SW 1271 (cell line): ENCODE results near the gene AK1.

Source experiments
- DNase-seq, 2 experiments: peaks; one replicate each; lab custom pipeline; 2025; lab: John Stamatoyannopoulos, UW

AK1 gene

DNA sequence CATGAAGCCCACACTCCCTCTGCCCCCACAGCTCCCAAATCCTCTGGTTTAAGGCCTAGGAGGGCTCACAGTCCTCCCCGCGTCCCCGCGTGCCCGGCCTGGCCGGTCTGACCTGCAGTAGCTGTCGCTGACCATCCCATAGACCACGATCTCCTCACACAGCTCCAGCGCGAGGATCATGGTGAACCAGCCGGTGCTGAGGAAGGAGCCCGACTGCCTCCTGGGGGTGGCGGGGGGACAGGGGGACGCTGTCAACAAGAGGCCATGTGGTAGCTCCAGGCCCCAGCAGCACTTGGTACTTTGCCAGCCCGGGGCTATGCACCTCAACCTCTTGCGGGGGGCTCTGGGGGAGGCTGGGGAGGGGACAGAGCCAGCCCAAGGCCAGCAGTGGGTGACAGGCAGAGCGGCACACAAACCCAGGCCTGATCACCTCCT lies 32.4 kb upstream of the AK1 start:
- no peak for DNase-seq

DNA sequence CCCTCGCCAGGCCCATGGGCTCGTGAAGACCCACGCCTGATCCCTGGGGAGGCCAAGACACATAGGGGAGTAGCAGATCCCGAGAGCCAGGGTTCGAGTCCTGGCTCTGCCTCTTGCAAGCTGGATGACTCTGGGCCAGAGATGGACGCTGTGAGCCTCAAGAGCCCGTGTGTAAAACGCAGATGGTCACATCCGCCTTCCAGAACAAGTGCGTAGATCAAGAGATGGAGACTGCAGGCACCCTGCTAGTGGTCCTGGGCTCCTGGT lies 31.1 kb upstream of the AK1 start:
- no peak for DNase-seq

DNA sequence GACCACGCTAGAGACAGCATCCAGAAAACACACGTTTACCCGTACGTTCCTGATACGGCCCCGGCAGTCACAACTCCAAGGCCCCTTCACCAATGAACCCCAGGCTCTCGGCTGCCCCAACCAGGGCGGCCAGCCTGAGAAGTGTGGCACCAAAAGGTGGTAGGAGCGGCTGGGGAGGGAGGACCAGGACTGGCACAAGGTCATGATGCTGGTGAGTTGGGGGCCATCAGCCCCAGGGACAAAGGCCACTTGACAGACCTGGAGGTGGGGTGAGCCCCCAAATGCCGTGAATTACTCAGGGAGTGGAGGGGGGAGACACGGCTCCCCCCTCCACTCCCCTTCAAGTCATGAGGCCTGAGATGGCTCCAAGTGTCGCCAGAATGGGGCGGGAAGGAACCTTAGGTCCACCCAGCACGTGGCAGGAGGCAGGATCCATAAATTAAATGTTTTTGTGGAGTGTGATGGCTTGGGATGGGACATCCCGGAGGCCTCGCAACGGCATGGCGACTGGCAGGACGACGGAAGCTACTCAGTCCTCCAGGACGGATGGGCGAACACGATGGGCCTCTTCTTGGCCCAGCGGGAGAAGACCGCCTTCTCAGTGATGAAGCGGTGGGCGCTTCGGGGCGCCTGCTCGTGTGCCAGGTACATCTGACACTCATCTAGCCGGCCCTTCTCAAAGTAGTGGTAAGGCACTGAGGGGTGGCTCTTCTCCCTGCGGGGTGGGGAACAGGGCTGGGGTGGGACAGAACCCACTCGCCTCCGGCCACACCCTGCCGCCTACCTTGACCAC lies 30.6 kb upstream of the AK1 start:
- DNase-seq = no peak

DNA sequence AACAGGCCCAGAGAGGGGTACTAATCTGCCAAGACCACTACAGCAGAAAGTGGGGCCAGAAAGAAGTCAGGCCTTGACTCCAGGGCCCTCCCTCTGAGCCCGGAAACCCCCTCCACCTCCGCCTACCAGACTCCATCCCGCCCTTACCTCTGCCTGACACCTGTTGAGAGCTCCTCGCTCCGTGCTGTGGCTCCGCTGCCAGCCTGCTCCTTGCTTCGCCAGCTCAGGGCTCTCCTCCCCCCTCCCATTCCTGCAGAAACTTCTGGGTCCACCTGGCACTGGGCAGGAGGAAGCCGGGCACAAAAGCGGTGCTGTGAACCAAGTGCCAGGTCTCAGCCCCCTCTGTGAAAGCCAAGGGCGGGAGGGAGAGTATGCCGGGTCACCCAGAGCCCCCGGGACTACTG lies 28.3 kb upstream of the AK1 start:
- no peak for DNase-seq

DNA sequence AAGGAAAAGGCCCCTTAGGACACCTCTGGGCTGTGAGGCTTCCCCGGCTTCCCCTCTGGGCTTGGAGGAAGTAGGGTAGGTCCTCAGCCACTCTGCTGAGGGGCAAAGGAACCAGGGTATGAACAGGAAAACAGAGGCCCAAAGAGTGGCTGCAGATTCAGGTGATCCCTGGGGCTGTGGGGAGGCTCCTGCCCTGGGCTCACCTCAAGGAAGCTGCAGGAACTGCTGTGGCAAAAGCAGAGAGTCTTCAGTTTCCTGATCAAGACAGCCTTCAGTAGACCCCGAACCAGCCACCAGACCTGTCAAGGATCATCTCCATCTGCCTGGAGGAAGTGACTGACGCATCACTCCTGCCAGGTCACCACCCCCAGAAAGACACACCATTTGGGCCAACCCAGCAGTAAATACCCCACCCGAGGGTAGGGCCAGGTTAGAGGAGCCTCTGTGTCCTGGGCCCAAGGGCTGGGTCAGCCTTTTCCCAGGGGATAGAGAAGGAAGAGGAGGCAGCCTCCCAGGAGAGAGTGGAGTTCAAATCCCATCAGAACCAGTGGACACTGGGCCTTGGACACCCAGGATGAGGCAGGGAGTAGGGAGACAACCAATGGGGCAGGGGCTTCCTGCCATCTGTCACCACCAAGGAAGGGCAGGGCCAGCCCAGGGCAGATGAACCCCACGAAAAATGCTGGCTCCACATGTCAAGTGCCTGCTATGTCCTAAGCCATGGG lies 27.7 kb upstream of the AK1 start:
- DNase-seq = no peak

DNA sequence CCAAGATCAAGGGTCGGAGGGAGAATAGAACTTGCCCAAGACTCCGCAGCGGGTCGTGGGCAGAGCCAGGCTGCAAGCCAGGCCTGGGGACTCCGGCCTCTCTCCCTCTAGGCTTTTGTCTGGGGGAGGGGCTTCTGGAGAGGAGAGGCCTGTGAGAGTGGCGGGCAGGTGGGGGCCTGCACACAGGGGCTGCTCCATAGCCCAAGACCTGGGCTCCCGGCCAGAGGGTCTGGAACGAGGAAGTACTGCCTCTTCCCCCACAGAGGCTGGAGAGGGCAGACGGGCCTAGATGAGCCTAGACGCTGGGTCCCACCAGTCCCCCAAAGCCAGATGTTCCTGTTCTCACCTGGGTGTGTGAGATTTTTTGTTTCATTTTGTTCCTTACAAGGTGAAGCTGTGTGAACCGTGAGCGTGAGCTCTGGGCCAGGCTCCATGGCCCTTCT lies 27.1 kb upstream of the AK1 start:
- DNase-seq = no peak

DNA sequence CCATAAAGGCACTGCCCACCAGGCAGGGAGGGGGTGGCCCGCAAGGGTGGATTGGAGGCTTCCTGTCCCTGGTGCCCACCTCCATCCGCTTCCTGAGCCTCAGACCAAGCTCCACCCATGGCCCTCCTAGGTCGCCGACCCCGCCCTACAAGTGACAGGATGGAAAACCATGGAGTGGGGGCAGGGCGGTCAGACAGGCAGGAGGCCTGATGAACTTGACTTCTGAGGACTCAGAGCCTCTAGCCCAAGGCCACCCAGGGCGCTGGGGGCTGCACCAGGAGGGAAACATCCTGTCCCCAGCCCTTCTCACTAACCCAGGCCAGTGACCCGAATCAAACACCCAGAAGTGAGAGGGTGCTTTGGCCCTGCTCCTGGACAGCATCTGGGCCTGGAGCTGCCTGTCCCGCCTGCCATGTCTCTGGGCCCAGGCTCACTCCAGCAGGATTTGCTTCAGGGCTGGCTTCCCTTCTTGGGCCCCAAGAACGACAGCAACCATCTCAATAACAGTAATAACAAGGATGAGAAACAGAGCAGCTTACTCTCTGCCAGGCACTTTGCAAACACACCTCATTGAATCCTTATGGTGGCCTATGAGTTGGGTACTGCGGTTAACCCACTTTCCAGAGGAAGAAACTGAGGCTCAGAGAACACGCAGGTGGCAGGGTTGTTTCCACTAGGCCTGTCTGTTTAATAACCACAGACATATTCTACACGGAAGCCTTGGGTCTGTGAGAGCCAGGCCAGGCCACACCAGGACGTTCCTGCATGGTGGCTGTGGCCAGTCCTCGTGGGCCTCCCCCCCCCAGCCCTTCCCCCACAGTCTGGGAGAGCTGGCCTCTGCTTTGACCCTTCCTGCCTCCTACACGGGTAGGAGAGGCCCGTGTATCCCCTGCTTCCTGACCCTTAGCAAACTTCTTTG lies 26.3 kb upstream of the AK1 start:
- peak in 1 of 2 experiments; percentile 31 for DNase-seq

DNA sequence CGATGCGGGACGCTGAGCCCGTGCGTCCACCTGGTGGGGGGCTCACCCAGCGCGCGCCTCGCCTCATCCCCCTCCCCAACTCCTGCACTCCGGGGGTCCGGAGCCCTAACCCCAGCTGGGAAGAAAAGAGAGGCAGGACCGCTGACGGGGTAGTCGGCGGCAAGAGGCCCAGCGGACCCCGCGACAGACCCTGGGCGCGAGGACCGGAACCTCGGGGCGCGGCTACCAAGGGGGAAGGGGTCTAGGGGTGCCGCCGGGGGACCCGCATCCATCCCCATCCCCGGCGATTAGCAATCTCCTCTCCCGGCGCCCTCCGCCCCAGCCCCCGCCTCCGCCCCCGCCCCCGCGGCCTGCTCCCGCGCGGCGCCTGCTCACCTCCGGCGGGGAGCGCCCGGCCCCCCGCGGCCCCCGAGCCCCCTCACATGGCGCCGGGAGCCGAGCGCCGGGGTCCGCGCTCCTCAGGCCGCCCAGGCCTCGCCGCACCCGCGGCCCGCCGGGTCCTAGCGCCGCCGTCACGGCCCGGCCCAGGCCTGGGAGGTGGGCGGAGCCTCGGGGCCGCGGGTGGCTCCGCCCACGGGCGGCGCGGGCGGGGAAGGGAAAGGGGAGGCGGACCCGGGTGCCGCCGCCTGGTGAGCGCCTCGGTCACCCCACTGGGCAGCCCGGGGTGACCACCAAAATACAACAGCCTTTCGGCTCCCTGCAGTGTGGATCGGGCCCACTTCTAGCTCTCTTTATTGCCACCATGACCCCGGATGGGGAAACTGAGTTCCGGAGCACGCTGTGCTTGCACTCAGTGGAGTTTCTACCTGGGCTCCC lies 21.9 kb upstream of the AK1 start, which contains the start of gene ST6GALNAC6:
Gene ST6GALNAC6 (minus strand): TSS at position 476 of the 816 bp plus-strand sequence. CDS start 1,622 bp downstream, outside the sequence.
- peak in 1 of 2 experiments; percentile 53 for DNase-seq

DNA sequence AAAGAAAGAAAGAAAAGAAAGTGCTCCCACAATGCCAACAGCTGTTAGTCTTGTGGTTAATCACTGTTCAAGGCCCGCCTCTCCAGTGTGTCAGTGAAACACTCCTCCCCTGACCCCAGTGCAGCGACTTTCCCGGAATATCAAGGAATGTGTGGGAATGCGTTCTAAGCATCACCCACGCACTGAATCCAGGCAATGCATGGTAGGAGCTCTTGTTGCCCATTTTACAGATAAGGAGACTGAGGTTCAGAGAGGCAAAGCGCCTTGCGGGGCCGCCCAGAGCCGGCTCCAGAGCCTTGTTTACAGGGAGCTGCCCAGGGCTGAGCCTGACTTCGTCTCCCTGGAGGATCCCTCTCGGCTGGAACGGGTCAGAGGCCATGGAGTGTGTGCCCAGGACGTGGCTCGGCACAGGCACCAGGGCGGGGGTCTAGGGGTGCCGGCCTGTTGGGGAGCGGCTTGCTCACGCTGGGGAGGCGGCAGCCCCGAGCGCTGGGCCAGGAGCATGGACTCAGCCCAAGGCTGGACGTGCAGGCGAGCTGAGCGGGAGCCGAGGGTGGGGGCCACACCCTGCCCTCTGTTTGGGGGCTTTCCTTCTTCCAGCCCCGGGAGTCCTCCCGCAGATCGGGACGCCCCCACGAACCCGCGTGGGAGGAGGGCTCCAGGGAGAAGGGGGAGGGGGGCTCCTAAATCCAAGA lies 21.1 kb upstream of the AK1 start:
- peak in 1 of 2 experiments; percentile 40 for DNase-seq

DNA sequence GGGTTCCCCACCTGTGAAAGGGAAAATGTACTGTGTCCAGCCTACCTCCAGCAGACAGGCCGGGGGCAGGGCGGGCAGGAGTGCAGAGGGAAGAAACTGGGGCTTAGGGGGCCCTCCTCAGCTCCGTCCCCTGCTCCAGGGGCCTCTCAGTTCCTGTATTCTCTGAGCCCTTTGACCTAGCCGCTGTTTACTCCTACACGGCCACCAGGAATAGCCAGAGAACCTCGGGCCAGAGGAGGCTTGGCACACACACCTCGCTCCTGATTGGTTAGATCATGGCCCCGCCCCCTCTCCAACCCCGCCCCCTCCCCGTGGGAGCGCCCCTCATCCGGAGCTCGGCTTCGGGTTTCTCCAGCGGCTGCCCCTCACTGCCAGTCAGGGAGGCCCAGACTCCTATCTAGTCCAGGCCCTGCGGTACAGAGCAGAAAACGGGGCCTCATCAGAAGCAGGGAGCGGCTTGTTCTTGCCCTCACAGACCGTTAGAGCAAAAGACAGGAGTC lies 19.8 kb upstream of the AK1 start:
- peak in 1 of 2 experiments; percentile 27 for DNase-seq

DNA sequence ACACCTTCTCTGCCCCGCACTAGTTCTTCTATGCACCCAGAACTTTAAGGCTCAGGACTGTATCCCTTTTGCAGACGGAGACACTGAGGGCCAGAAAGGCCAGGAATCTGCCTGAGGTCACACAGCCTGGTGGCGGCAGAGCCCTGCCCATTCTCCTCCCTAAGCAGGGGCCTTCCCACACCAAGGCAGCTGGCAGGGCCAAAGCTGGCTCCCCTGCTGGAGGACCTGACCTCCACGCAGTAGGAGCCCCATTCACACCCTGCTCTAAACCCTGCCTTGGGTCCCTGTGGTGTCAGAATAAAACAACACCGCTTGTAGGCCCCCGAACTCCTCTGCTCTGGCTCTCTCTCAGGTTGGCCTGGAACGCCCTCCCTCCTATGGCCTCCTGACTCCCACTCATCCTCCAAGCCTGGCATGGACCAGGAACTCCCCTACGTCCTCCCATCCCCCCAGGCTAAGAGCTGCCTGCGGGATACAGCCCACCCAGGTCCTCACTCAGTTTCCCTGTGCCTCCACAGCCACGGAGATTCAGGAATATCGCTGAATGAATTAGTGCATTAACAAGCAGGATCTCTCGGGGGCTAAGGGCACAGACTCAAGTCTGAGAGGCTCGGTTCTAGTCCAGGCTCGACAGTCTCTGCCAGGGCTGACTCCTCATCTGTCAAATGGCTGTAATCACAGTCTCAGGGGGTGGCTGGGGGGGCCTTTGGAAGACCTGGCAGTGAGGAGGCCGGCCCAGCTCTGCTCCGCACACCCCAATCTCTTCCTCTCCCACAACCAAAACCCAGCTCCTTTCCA lies 19.1 kb upstream of the AK1 start:
- no peak for DNase-seq

DNA sequence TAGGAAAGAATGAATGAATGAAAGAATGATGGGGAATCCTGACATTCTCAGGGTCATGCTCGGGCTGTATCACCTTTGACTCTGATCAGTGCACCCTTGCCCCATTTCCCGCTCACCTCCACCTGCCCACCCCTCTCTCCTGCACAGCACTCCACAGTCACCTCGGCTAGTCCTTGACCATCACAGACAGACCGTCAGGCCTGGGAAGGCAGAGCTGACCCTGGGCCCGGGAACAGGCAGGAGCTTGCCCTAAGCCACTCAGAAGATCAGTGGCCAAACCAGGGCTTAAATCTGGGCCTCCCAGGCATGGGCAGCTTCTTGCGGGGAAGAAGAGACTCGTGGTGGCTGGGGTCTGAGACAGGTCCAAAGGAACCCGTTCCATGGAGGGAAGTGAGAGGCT lies 18.3 kb upstream of the AK1 start:
- no peak for DNase-seq

DNA sequence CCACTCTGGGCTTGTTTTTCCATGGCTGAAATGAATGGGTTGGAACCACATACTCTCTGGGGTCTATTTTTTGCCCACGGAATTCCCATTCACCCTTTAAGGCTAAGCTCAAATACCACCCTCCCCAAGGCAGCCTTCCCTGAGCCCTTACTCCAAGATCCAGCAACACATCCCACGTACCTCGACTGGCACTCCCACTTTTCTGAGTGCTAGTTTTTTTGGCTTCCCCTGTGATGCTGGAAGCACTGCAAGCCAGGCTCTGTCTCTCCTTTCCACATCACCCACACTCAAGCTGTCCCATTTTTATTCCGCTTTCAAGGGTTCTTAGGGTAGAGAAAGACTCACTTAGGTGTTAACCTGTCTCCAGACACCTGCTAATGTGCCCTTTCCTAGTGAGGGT lies 15.9 kb upstream of the AK1 start:
- DNase-seq = no peak

DNA sequence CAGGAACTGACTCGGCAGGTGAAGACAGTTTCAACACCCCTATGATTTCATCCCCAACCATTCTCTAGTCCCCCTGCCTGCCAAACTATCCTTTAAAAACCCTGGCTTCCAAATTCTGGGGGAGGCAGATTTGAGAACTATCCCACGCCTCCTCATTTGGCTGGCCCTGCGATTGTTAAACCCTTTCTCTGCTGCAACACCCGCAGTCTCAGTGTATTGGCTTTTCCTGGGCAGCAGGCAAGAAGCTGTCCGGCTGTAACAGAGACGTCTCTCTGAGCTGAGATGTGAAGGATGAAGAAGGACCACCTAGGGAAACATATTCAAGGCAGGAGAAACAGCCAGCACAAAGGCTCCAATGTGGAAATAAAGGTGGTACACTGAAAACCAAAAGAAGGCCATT lies 15.4 kb upstream of the AK1 start:
- DNase-seq = no peak

DNA sequence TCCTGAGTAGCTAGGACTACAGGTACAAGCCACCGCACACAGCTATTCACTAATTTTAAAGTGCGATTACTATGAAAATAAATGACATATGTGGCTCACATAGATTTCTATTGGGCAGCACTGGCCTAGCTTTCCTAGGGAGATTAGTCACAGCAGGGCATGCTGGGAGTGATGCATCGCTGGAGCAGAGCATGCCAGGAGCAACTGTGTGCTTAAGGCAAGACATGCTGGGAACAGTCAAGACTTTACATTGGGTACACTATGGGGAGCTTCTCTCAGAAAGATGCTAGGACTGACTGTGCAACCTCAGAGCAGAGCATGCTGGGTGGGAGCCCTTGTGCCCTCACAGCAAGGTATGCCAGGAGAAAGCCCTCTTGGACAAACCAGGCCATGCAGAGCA lies 12.6 kb upstream of the AK1 start:
- DNase-seq = no peak

DNA sequence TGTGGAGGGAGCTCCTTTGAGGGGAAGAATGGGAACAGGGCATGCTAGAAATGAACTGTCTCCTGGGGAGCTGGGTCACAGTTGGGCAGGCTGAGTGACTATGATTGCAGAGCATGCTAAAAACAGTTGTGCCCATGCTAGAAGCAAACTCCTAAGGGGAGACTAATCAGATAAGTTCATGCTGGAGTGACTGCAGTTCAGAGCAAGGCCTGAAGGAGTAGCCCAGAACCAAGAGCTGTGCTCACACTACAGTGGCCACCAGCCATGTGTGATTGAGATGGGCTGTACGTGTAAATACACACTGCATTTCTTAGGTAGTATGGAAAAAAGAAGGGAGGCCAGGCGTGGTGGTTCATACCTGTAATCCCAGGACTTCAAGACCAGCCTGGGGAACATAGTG lies 10.3 kb upstream of the AK1 start:
- DNase-seq = peak in 1 of 2 experiments; percentile 24

DNA sequence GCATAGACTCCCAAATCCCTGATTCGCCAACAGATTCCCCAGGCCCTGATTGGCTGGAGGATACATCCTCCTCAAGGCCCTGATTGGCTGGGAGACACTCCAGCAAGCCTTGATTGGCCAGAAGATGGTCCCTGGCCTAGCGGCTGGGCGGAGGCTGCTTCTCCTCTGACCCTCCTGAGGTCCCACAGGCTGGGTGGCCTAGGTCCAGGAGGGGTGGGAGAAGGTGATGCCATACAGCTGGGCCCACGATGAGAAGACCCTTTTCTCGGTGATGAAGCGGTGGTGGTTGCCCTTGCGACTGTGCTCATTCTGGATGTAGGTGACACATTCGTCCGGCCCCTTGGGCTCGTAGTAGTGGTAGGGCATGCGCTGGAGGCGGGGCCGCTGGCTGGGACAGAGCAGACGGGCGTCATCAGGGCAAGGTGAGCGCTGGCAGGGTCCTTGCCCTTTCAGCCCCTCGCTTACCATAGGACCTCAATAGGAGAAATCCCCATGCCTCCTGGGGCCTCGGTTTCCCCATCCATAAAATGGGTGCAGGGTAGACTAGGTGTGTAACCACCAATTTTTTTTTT lies 9.0 kb upstream of the AK1 start:
- DNase-seq = no peak

DNA sequence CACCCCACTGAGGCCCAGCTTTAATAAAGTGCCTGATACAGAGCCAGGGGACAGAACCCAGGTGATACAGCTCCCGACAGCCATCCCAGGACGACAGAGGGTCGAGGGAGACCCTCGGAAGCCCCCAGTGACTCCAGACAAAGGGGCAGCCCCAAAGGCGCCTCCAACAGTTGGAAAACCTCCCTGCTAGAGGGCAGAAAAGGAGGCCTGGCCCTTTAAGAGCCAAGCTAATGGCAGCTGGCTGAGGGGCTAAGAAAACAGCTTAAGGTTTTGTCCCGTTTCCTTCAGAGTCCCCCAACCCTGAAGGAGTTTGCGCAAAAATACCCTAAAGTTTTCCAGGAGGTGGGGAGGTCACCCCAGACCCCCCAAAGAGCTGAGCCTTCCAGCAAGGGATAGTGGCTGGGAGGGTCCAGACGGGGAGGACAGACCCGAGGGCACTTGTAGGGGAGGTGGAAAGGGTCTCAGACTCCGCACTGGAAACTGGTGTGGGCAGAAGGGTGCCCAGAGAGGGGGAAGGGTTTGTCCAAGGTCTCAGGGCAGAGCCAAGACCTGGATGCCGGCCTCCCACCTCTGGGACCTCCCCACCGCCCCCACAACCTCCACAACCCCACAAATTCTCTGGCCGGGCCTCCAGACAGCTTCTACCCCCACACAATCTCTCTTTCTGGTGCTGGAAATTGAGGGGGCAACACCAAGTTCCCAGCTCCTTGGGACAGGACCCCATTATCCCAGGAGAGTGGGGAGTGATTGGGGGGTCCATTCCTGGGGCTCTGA lies 8.2 kb upstream of the AK1 start:
- DNase-seq = no peak

DNA sequence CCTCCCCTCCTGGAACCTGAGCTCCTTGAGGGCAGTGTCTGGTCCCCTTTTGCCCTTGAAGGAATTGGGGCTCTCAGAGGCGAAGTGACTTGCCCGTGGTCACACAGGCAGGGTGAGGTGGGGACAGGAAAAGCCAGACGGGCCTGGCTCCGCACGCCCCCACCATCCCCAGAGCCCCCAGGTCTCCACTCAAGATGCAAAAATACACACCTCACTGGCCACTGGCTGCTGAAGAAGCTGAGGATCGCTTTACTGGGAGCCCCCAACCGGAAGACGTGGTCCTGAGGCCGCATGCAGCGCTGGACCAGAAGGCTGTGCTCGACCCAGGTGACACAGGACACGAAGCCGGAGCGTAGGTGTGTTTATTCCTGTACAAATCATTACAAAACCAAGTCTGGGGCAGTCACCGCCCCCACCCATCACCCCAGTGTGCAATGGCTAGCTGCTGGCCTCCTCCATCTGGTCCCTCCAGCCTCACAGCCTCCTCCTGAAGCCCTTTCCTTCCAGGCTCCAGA lies 7.6 kb upstream of the AK1 start:
- no peak for DNase-seq
